Measurements from ENCODE around the gene PLXND1.

PLXND1 gene

DNA sequence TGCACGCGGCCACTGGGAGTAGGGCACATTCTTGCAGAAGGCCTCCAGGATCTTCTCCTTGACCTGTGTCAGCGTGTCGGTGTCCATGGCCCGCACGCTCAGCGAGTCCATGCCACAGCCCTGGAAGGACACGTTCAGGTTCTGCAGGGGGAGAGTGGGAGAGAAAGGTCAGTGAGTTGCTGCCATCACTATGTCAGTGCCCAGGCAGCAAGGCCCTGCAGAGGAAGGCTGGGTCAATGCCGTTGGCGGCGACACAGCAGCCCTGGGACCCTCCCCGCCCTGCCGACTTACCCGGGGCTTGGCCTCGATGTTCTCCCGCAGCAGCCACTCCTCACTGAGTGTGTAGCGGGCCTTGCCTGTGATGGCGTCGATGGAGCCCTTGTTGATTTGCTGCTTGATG is 43.7 kb downstream of the PLXND1 start:
- TF ChIP-seq Cebpa-rat (IDR thresholded peaks at IDR 0.05), result no peak
- peaks cover 85% of the 10 kb centered on the region for H3K36me3 ChIP-seq
- H3K27me3 ChIP-seq, result no peaks in the 10 kb centered on the region
- peak overlapping the region; percentile 6; the same call in 1 of the 2 replicates for H3K9ac ChIP-seq
- H3K27ac ChIP-seq, result peak overlapping the region; percentile 55
- no peaks in the 10 kb centered on the region for H3K9me3 ChIP-seq
- no peaks in the 10 kb centered on the region for H4K20me1 ChIP-seq
- H3K4me1 ChIP-seq, result peaks cover 52% of the 10 kb centered on the region
- no peak overlapping the region for H3K4me2 ChIP-seq
- no peak overlapping the region for H3K4me3 ChIP-seq

- Histone ChIP-seq H3K27ac (peak overlapping the region; percentile 93), H3K4me2 (peak overlapping the region; percentile 88), H3K4me1 (peaks cover 63% of the 10 kb centered on the region)
Measured at GRCh38 chr3:129561619-129562248, 44.7 kb downstream of the PLXND1 start.

GRCh38 chr3:129560911-129561594 is 45.4 kb downstream of the PLXND1 start:
- Histone ChIP-seq H3K4me2 (peak overlapping the region; percentile 88), H3K36me3 (peaks cover 85% of the 10 kb centered on the region), H3K27ac (peak overlapping the region; percentile 93)

More at GRCh38 chr3:129561619-129562248, 44.7 kb downstream of the PLXND1 start:
- Histone ChIP-seq H3K4me3 (no peak overlapping the region), H4K20me1 (no peaks in the 10 kb centered on the region), H3K9me3 (no peaks in the 10 kb centered on the region), H3K36me3 (peaks cover 85% of the 10 kb centered on the region), H3K9ac (peak overlapping the region; percentile 79), H3K27me3 (no peaks in the 10 kb centered on the region)
- TF ChIP-seq Cebpa-rat (IDR thresholded peaks at IDR 0.05), result no peak

DNA sequence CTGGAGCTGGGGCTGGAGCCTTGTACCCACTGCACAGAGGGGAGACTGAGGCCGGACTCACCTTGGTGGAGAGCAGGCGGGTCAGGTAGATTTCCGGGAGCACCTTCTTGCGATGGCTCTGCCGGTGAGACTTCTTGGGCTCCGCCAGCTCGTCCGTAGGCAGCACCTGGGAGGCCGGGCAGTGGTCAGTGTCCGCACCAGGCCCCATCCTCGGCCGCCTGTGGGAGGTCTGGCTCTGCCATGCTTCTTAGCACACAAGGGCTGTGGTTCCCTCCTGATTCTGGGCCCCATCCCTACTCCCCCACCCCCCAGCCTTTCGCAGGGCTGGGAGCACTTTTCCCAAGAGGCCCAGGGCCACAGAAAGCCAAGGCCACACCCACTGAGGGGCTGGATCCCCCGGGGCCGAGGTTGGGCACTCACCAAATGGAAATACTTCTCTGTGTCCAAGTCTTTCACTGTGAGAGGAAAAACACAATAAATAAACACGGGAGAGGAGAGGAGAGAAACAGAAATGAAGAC is 46.1 kb downstream of the PLXND1 start:
- Histone ChIP-seq H3K27ac (peak overlapping the region; percentile 93), H3K4me3 (peak overlapping the region; percentile 59), H3K4me2 (peak overlapping the region; percentile 88), H3K9ac (peak overlapping the region; percentile 79), H3K36me3 (peaks cover 81% of the 10 kb centered on the region), H3K4me1 (peaks cover 77% of the 10 kb centered on the region), H4K20me1 (no peaks in the 10 kb centered on the region), H3K9me3 (no peaks in the 10 kb centered on the region), H3K27me3 (no peaks in the 10 kb centered on the region)
- no peak for TF ChIP-seq Cebpa-rat (IDR thresholded peaks at IDR 0.05)

More at GRCh38 chr3:129560911-129561594, 45.4 kb downstream of the PLXND1 start:
- no peaks in the 10 kb centered on the region for H4K20me1 ChIP-seq
- TF ChIP-seq Cebpa-rat (IDR thresholded peaks at IDR 0.05), result no peak
- peaks cover 69% of the 10 kb centered on the region for H3K4me1 ChIP-seq
- peak overlapping the region; percentile 79 for H3K9ac ChIP-seq
- no peaks in the 10 kb centered on the region for H3K27me3 ChIP-seq
- no peaks in the 10 kb centered on the region for H3K9me3 ChIP-seq
- H3K4me3 ChIP-seq, result peak overlapping the region; percentile 59

- peaks cover 74% of the 10 kb centered on the region for H3K36me3 ChIP-seq
- peaks cover 84% of the 10 kb centered on the region for H3K4me1 ChIP-seq
- H3K4me3 ChIP-seq, result peak overlapping the region; percentile 59
- H3K27ac ChIP-seq, result peak overlapping the region; percentile 93
- H3K4me2 ChIP-seq, result peak overlapping the region; percentile 88
- no peaks in the 10 kb centered on the region for H3K27me3 ChIP-seq
- H4K20me1 ChIP-seq, result no peaks in the 10 kb centered on the region
- TF ChIP-seq Cebpa-rat (IDR thresholded peaks at IDR 0.05), result no peak
- no peaks in the 10 kb centered on the region for H3K9me3 ChIP-seq
- peak overlapping the region; percentile 79 for H3K9ac ChIP-seq
Measured at GRCh38 chr3:129559565-129560079, 46.9 kb downstream of the PLXND1 start.

DNA sequence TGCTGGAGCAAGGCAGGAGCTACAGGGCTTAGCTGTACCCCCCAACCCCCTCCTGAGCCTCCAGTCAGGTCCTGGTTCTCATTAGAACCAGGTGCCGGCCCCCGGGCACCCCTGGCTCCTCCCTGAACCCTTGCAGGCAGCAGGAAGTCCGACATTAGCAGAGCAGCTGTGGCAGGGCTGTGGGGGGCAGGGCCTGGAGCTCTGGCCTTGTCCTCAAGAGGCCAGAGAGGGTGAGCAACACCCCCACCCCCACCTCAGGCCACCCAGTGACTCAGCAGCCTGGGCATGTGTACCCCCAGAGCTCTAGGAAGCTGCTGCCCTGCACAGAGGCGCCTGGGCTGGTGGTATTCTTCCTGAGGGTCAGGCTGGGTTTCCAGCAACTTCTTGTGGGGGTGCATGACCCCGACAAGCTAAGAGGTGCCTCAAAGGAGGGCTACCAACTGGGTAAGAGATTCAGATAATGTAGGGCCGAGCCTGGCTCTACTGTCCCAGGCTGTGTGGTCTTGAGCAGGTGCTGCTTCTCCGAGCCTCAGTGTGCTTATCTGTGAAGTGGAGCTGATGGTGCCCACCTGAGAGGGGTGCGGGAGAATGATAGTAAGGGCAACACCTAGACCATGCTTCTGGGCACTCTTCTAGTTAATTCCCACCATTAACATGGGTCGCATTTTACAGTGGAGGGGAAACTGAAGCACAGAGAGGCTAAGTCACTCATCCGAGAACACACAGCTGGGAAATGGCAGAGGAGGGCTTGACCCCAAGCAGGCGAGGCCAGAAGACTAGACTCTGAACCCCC is 47.5 kb downstream of the PLXND1 start:
- Histone ChIP-seq H3K4me1 (peaks cover 90% of the 10 kb centered on the region), H3K27ac (peak overlapping the region; percentile 93), H3K9me3 (no peaks in the 10 kb centered on the region), H3K4me3 (peak overlapping the region; percentile 59), H3K27me3 (no peaks in the 10 kb centered on the region), H4K20me1 (no peaks in the 10 kb centered on the region), H3K36me3 (peaks cover 68% of the 10 kb centered on the region), H3K9ac (peak overlapping the region; percentile 79), H3K4me2 (peak overlapping the region; percentile 88)
- TF ChIP-seq Cebpa-rat (IDR thresholded peaks at IDR 0.05), result no peak

DNA sequence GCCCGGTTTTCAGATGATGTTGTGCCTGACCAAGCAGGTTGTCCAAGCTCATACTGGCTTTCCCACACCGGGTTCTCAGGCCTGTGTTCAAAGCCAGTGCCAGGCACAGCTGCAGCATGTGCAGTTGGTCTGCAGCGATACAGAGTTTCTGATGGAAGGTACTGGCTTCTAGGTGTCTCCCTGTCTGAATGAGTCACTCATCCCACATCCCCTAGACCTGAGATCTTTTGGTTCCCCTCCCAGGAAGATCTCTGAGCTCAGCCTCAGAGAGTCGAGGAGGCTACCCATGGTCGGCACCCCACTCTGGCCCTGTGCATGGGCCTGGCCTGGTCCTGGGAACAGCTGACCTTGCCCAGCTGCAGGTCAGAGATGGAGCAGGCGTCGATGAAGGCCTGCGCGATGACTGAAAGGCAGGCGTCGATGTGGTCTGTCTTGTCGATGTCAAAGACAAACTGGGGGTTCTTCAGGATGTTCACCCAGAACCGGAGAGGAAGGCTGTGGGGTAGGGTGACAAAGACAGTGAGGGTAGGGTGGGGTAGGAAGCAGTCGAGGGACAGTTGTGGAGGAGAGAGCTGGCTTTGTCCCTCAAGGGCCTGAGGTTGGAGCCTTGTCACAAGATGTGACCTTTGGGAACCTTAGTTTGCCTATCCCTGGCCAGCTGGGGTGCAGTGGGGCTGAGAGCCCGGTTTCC is 48.2 kb downstream of the PLXND1 start:
- TF ChIP-seq Cebpa-rat (IDR thresholded peaks at IDR 0.05), result no peak
- H3K9me3 ChIP-seq, result no peaks in the 10 kb centered on the region
- peak overlapping the region; percentile 93 for H3K27ac ChIP-seq
- H4K20me1 ChIP-seq, result no peaks in the 10 kb centered on the region
- H3K4me1 ChIP-seq, result peaks cover 98% of the 10 kb centered on the region
- H3K9ac ChIP-seq, result peak overlapping the region; percentile 79
- no peaks in the 10 kb centered on the region for H3K27me3 ChIP-seq
- peak overlapping the region; percentile 59 for H3K4me3 ChIP-seq
- H3K36me3 ChIP-seq, result peaks cover 60% of the 10 kb centered on the region
- peak overlapping the region; percentile 88 for H3K4me2 ChIP-seq

DNA sequence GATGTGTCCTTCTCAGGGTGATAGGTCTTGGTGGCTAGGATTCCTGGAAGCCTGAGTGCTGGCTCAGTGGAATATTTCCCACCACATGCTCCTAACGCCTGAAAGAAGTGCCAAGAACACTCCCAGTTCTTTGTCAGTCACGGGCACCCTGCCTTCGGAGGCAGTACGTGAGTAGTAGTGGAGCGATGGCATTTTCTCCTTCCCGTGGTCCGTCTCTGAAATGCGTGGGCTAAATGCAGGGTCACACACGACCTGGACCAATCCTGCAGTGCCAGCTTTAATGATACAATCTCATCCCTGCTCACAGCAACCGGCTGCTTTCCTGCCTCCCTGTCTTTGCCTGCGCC is 49.0 kb downstream of the PLXND1 start:
- TF ChIP-seq Cebpa-rat (IDR thresholded peaks at IDR 0.05), result no peak
- Histone ChIP-seq H3K4me2 (peak overlapping the region; percentile 88), H3K4me1 (peaks cover 100% of the 10 kb centered on the region), H3K36me3 (peaks cover 53% of the 10 kb centered on the region), H3K27me3 (no peaks in the 10 kb centered on the region), H3K4me3 (no peak overlapping the region), H4K20me1 (no peaks in the 10 kb centered on the region), H3K9ac (peak overlapping the region; percentile 79), H3K9me3 (no peaks in the 10 kb centered on the region), H3K27ac (peak overlapping the region; percentile 93)

Measured in BLaER1 (cell line).